GM12874 (cell line): ENCODE data around the gene TXNDC5.

Source experiments
- CTCF ChIP-seq: IDR thresholded peaks from 2 replicates; pipeline ENCODE4 v1.5.1; 2011; ENCODE audit warnings: low read depth, mild to moderate bottlenecking, control low read depth, low read length, moderate library complexity; ENCODE audit not compliant: insufficient read depth

Gene TXNDC5

GRCh38 chr6:7901056-7901455 lies 9.5 kb downstream of the TXNDC5 start:
- TF ChIP-seq CTCF = no peak

- no peak for TF ChIP-seq CTCF
Observed at GRCh38 chr6:7900621-7901020, 10.0 kb downstream of the TXNDC5 start.

- no peak for TF ChIP-seq CTCF
Observed at GRCh38 chr6:7899889-7900213, 10.7 kb downstream of the TXNDC5 start.

- peak; percentile 30; the same call in 1 of the 2 replicates for TF ChIP-seq CTCF
Observed at GRCh38 chr6:7899101-7899888, 11.3 kb downstream of the TXNDC5 start.

GRCh38 chr6:7897461-7898192 lies 13.0 kb downstream of the TXNDC5 start:
- TF ChIP-seq CTCF = no peak

GRCh38 chr6:7896465-7896987 lies 14.1 kb downstream of the TXNDC5 start:
- TF ChIP-seq CTCF = no peak

GRCh38 chr6:7895125-7895423 lies 15.5 kb downstream of the TXNDC5 start:
- TF ChIP-seq CTCF = no peak
